ENCODE data around the gene SIMC1. TPM values are rescaled to one million over a fixed set of nuclear protein-coding genes. Genes with fewer than 3 reads are reported as not detected.

Gene SIMC1
- total RNA-seq, 1 experiment from 2014 or later = 17.9 TPM

DNA sequence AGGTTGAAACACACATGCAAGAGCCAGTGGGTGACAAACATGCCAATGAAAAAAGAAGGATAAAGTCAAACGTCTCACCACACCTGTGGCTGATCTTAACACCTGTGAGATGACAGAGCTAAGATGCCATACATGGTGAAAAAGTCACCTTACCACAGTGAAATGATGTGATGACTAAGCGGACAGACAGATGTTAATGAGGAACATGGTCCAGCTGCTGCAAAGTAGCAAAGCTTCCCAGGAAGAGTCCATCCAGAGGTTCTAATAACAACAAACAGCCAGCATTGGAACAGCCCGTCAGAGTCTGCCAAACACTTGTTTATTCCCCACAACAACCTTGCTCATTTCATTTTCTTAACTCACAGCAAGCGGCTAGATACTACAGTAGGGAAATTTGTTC is 121.4 kb downstream of the SIMC1 start:
- no peak for DNase-seq (ENCODE audit: low spot score)
- Mint-ChIP-seq H3K9me3 (no peaks in the 10 kb centered on the region), H3K36me3 (peaks cover 30% of the 10 kb centered on the region), H3K4me3 (peak overlapping the region; percentile 97), H3K27ac (no peak overlapping the region; the same call in 1 of the 2 replicates), H3K27me3 (ENCODE audit: low read depth) (peaks cover 33% of the 10 kb centered on the region), H3K4me1 (peaks cover 9% of the 10 kb centered on the region)
- TF ChIP-seq ZNF396 (CRISPR knock-in tag; IDR thresholded peaks at IDR 0.05; ENCODE audit: borderline replicate concordance) = no peak
- TF ChIP-seq ZNF138 (CRISPR knock-in tag; conservative IDR thresholded peaks at IDR 0.05) = no peak
- no peak for ATAC-seq
- CTCF ChIA-PET = interaction anchor here (0.6 to 0.7 kb wide), 2 partner anchors 46 to 485 kb away, joined by 3 to 4 read pairs; no protein-coding TSS in a partner anchor
- POLR2A ChIA-PET = interaction anchor here (0.6 kb wide), 1 partner anchor 864 kb away, joined by 4 read pairs; no protein-coding TSS in a partner anchor

- Mint-ChIP-seq H3K4me3 (peak overlapping the region; percentile 97), H3K27ac (no peak overlapping the region; the same call in 1 of the 2 replicates), H3K27me3 (ENCODE audit: low read depth) (peaks cover 37% of the 10 kb centered on the region), H3K4me1 (peaks cover 9% of the 10 kb centered on the region), H3K36me3 (peaks cover 26% of the 10 kb centered on the region), H3K9me3 (no peaks in the 10 kb centered on the region)
- POLR2A ChIA-PET = interaction anchor here (2.0 kb wide), 1 partner anchor 87 kb away, joined by 6 read pairs; the partner anchor contains the start of gene FAF2
- no peak for TF ChIP-seq ZNF232 (CRISPR knock-in tag; IDR thresholded peaks at IDR 0.05)
- TF ChIP-seq CREM (CRISPR knock-in tag; IDR thresholded peaks at IDR 0.05) = peak; percentile 17; the same call in 1 of the 2 replicates
- ATAC-seq = peak; percentile 8; the same call in 1 of the 2 replicates
- CTCF ChIA-PET = interaction anchor here (0.9 to 2.7 kb wide), 4 partner anchors 9 to 631 kb away, joined by 3 to 16 read pairs (median 6); partner anchors contain the start of gene FAF2
- no peak for DNase-seq (ENCODE audit: low spot score)
Measured at GRCh38 chr5:176360894-176361436, 122.7 kb downstream of the SIMC1 start.

DNA sequence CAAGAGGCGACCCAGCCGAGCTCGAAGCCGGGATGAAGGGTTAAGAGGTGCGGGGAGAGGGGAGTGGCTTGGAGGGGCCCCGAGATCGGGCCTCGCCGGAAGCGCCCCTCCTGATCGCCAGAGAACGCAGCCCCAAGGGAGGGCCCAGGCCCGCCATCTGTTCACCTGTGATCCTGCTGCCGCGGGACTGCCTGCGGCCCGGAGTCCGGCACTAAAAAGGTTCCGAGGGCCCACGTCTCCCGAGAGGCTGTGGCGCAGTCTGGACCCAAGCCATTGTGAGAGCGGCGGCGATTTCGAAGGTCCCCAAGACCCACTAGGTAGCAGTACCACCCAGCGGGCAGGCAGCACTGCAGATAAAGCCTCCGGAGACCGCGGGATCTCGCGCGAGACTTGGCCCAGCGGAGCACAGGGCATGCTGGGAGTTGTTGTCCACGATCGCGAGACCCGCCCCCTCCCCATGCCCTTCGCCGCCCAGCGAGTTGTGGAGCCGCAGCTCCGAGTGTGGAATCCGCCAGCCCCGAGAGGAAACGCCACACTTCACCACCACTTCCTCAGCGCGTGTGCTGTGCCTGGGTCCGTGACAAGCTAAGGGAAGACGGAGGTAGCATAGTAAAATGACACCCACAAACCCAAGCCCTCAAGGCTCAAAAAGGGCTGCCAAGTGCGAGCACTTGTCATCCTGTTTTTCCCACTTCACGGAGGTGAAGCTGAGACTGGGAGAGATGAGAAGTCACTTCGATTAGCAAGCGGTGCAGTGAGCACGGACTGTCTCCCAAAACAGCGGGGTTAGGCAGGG is 123.4 kb downstream of the SIMC1 start, which contains the start of gene KIAA1191:
KIAA1191 (minus strand) TSS at position 328 of the 796 bp plus-strand sequence. CDS start 2,256 bp downstream, outside the sequence.
- Mint-ChIP-seq H3K36me3 (peaks cover 20% of the 10 kb centered on the region), H3K9me3 (no peaks in the 10 kb centered on the region), H3K27ac (peak within 1 kb of the TSS; percentile 87), H3K4me1 (peaks cover 11% of the 10 kb centered on the region), H3K27me3 (ENCODE audit: low read depth) (peaks cover 44% of the 10 kb centered on the region), H3K4me3 (peak within 1 kb of the TSS; percentile 97)
- ATAC-seq (peak; percentile 77), DNase-seq (ENCODE audit: low spot score) (peak; percentile 88)
- POLR2A ChIA-PET = interaction anchor here (0.6 to 2.0 kb wide), 3 partner anchors 86 to 286 kb away, joined by 3 to 6 read pairs (median 5); partner anchors contain the start of genes FAF2, RNF44 and TSPAN17
- CTCF ChIA-PET = interaction anchor here (0.5 to 2.7 kb wide), 7 partner anchors 10 to 632 kb away, joined by 3 to 16 read pairs (median 3); partner anchors contain the start of gene FAF2
- TF ChIP-seq, protein P1, sequence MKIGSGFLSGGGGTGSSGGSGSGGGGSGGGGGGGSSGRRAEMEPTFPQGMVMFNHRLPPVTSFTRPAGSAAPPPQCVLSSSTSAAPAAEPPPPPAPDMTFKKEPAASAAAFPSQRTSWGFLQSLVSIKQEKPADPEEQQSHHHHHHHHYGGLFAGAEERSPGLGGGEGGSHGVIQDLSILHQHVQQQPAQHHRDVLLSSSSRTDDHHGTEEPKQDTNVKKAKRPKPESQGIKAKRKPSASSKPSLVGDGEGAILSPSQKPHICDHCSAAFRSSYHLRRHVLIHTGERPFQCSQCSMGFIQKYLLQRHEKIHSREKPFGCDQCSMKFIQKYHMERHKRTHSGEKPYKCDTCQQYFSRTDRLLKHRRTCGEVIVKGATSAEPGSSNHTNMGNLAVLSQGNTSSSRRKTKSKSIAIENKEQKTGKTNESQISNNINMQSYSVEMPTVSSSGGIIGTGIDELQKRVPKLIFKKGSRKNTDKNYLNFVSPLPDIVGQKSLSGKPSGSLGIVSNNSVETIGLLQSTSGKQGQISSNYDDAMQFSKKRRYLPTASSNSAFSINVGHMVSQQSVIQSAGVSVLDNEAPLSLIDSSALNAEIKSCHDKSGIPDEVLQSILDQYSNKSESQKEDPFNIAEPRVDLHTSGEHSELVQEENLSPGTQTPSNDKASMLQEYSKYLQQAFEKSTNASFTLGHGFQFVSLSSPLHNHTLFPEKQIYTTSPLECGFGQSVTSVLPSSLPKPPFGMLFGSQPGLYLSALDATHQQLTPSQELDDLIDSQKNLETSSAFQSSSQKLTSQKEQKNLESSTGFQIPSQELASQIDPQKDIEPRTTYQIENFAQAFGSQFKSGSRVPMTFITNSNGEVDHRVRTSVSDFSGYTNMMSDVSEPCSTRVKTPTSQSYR (CRISPR knock-in tag; IDR thresholded peaks at IDR 0.05) = no peak
- TF ChIP-seq ZNF671 (CRISPR knock-in tag; IDR thresholded peaks at IDR 0.05) = no peak
- TF ChIP-seq, protein P2, sequence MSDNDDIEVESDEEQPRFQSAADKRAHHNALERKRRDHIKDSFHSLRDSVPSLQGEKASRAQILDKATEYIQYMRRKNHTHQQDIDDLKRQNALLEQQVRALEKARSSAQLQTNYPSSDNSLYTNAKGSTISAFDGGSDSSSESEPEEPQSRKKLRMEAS (CRISPR knock-in tag; IDR thresholded peaks at IDR 0.05) = peak; percentile 59; the same call in 1 of the 2 replicates
- TF ChIP-seq, protein P3, sequence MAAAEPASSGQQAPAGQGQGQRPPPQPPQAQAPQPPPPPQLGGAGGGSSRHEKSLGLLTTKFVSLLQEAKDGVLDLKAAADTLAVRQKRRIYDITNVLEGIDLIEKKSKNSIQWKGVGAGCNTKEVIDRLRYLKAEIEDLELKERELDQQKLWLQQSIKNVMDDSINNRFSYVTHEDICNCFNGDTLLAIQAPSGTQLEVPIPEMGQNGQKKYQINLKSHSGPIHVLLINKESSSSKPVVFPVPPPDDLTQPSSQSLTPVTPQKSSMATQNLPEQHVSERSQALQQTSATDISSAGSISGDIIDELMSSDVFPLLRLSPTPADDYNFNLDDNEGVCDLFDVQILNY (CRISPR knock-in tag; IDR thresholded peaks at IDR 0.05) = peak; percentile 42
- TF ChIP-seq, protein P4, sequence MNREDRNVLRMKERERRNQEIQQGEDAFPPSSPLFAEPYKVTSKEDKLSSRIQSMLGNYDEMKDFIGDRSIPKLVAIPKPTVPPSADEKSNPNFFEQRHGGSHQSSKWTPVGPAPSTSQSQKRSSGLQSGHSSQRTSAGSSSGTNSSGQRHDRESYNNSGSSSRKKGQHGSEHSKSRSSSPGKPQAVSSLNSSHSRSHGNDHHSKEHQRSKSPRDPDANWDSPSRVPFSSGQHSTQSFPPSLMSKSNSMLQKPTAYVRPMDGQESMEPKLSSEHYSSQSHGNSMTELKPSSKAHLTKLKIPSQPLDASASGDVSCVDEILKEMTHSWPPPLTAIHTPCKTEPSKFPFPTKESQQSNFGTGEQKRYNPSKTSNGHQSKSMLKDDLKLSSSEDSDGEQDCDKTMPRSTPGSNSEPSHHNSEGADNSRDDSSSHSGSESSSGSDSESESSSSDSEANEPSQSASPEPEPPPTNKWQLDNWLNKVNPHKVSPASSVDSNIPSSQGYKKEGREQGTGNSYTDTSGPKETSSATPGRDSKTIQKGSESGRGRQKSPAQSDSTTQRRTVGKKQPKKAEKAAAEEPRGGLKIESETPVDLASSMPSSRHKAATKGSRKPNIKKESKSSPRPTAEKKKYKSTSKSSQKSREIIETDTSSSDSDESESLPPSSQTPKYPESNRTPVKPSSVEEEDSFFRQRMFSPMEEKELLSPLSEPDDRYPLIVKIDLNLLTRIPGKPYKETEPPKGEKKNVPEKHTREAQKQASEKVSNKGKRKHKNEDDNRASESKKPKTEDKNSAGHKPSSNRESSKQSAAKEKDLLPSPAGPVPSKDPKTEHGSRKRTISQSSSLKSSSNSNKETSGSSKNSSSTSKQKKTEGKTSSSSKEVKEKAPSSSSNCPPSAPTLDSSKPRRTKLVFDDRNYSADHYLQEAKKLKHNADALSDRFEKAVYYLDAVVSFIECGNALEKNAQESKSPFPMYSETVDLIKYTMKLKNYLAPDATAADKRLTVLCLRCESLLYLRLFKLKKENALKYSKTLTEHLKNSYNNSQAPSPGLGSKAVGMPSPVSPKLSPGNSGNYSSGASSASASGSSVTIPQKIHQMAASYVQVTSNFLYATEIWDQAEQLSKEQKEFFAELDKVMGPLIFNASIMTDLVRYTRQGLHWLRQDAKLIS (CRISPR knock-in tag; IDR thresholded peaks at IDR 0.05; ENCODE audit: borderline replicate concordance) = peak; percentile 29; the same call in 1 of the 2 replicates
- no peak for TF ChIP-seq ZNF512 (CRISPR knock-in tag; IDR thresholded peaks at IDR 0.05; ENCODE audit: borderline replicate concordance)
- TF ChIP-seq TEAD1 (CRISPR knock-in tag; IDR thresholded peaks at IDR 0.05) = 0 out of 2 replicates have a peak, but pooled peaks have one; percentile 40
- TF ChIP-seq, protein P5, sequence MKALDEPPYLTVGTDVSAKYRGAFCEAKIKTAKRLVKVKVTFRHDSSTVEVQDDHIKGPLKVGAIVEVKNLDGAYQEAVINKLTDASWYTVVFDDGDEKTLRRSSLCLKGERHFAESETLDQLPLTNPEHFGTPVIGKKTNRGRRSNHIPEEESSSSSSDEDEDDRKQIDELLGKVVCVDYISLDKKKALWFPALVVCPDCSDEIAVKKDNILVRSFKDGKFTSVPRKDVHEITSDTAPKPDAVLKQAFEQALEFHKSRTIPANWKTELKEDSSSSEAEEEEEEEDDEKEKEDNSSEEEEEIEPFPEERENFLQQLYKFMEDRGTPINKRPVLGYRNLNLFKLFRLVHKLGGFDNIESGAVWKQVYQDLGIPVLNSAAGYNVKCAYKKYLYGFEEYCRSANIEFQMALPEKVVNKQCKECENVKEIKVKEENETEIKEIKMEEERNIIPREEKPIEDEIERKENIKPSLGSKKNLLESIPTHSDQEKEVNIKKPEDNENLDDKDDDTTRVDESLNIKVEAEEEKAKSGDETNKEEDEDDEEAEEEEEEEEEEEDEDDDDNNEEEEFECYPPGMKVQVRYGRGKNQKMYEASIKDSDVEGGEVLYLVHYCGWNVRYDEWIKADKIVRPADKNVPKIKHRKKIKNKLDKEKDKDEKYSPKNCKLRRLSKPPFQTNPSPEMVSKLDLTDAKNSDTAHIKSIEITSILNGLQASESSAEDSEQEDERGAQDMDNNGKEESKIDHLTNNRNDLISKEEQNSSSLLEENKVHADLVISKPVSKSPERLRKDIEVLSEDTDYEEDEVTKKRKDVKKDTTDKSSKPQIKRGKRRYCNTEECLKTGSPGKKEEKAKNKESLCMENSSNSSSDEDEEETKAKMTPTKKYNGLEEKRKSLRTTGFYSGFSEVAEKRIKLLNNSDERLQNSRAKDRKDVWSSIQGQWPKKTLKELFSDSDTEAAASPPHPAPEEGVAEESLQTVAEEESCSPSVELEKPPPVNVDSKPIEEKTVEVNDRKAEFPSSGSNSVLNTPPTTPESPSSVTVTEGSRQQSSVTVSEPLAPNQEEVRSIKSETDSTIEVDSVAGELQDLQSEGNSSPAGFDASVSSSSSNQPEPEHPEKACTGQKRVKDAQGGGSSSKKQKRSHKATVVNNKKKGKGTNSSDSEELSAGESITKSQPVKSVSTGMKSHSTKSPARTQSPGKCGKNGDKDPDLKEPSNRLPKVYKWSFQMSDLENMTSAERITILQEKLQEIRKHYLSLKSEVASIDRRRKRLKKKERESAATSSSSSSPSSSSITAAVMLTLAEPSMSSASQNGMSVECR (CRISPR knock-in tag; IDR thresholded peaks at IDR 0.05; ENCODE audit: borderline replicate concordance) = peak; percentile 55; the same call in 1 of the 2 replicates
- TF ChIP-seq GTF2I (CRISPR knock-in tag; conservative IDR thresholded peaks at IDR 0.05) = peak; percentile 85
